CD4-positive, alpha-beta T cell treated with Interleukin-15 for 1 hour (primary cell): ENCODE results near the gene MCMBP.
"Not testable (repeated sequence)": the region's sequence is repeated elsewhere in the genome, so short reads cannot be mapped to it uniquely, and the experiment has no call there.

Experiments
- DNase-seq: peaks from one replicate; pipeline ENCODE4 v3.0.0-alpha.2; 2020

The MCMBP gene

DNA sequence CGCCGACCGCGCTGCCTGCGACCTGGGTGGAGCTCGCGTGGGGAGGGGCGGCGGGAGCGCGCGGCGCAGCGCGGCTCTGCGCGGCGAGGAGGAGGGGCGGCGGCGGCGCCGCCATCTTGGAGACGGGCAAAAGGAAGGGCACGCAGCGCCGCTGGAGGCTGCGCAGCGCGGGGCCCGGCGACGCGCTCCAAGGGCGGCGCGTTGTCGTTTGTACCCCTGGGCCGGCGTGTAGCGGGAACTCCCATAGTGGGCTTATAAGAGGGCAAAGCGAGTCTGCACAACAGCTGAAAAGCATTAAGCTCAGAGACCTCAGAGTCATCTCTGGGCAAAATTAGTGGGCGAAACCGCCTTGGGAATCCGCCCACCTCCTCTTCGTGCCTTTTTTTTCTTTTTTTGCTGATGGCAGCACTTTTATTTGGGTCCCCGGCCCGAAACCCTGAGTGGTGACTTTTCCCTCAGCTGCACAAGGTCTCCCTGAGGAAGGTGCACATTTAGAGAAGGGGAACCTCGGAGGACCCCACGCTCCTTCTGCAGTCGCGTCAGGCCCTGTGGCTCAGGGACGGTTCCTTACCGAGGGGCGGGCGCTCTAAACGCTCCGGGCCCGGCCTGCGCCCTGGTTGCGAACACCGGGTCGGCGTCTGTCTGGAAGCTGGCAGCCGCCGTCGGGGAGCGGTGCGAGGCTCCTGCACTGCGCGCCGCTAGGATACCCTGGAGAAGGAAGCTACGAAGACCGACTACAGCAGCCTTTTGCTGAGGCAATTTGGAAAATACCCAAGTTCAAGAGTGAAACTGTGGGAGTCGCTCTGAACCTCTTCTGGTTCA, 428 bp upstream of the MCMBP start:
- peak; percentile 88 for DNase-seq

- DNase-seq: peak; percentile 48
Measured at GRCh38 chr10:119871881-119872609, 598 bp downstream of the MCMBP start.

DNA sequence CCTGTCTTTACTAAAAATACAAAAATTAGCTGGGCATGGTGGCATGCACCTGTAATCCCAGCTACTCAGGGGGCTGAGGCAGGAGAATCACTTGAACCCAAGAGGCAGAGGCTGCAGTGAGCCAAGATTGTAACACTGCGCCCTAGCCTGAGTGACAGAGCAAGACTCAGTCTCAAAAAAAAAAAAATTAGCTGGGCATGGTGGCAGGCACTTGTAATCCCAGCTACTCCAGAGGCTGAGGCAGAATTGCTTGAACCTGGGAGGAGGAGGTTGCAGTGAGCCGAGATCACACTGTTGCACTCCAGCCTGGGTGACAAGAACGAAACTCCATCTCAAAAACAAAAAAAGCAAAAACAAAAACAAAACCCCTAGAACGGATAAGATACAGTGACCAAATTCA, 3.2 kb downstream of the MCMBP start:
- not testable (repeated sequence) for DNase-seq

DNA sequence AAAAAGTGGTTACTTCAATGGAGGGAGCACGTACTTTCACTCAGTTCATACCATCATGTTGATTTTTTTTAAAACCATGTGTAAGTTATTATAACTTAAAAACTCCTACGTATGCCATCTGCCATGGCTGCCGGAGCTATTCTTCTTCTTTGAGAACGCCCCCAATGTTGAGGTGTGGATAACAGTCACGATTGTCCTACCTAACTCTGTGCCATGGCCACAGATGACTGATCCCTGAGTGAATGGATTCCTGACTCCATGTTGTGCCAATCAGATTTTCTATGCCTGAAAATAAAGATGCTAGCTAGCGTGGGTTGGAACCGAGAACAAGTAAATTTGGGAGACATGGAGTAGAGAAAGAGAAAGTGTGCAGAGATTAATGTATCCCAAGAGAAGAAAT, 5.3 kb downstream of the MCMBP start:
- no peak for DNase-seq

GRCh38 chr10:119865699-119866240, 6.9 kb downstream of the MCMBP start:
- DNase-seq: no peak

DNA sequence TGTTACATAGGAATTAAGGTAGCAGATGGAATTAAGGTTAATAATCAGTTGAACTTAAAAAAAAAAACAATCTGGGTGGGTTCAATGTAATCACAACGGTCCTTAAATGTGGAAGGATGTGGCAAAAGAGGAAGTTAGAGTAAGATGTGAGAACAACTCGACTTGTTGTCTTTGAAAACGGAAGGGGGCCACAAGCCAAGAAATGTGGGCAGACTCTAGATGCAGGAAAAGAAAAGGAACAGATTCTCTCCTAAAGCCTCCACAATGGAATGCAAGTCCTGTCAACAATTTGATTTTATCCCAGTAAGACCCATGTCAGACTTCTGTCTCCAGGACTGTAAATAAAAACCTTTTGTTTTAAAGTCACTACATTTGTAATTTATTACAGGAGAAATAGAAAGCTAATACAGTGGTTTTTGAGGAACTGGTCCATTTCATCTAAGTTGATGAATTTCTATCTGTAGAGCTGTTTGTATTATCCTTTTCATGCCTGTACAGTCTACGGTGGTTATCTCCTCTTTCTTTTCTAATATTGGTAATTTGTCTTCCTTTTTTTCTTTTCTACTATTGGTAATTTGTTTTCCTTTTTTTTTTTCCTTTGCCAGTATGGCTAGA, 8.6 kb downstream of the MCMBP start:
- DNase-seq: no peak

GRCh38 chr10:119862524-119862923, 10.1 kb downstream of the MCMBP start:
- no peak for DNase-seq

DNA sequence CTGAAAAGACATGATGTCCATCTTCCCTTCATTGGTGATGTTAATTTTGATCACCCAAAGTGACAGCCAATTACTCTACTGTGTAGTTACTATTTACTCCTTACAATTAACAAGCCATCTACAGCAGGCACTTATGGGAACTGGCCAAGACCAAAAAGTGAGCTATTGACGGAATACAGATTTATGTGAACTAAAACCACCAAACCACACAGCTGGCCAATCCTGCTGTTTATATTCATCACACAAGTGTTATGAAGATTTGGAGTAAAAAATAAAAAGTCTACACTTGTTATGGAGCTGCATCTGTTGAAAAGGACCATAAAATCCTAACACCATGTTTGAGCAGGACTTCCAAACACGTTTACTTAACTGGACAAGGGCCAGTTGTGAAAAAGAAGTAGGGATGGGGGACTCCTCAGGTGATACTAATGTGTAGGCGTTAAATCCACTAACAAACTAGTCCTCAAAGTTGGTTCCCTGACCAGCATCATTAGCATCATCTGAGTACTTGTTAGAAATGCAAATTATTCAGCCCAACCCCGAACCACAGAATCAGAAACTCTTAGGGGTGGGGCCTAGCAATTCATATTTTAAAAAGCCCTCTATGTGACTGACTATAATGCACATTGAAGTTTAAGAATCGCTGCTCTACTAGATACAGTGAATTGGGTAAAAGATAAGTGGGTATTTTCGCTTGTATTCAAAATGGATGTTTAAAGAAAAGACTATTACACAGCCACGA, 11.6 kb downstream of the MCMBP start:
- no peak for DNase-seq

GRCh38 chr10:119859420-119860258, 13.0 kb downstream of the MCMBP start:
- no peak for DNase-seq

GRCh38 chr10:119858063-119858462, 14.6 kb downstream of the MCMBP start:
- DNase-seq: no peak

DNA sequence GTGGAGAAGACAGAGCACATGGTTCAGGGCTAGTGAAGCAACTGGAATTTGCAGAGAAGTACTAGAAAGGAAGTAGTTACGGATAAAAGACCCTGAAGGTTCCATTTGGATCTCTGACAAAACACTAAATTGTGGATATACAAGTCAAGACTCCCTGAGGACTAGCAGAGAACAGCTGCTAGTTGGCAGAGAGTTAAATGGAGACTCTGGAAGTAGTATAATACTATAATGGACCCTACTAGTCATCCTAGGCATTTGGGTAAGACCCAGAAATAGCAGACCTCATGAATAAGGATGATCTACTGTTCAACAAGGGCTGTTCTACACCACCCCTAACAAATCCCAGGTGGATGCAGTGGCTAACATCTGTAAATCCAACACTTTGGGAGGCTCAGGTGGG, 19.1 kb downstream of the MCMBP start:
- DNase-seq: no peak

GRCh38 chr10:119852822-119853221, 19.8 kb downstream of the MCMBP start:
- no peak for DNase-seq

DNA sequence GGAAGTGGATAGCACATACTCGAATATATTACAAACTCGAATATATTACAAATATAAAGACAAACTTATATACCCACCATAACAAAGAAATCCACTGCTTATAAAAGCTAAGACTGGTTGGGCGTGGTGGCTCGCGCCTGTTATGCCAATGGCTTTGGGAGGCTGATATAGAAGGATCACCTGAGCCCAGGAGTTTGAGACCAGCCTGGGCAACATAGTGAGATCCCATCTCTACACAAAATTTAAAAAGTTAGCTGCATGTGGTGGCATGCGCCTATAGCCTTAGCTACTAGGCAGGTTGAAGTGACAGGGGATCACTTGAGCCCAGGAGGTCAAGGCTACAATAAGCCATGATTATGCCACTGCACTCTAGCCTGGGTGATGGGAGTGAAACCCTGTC, 20.4 kb downstream of the MCMBP start:
- no peak for DNase-seq

DNA sequence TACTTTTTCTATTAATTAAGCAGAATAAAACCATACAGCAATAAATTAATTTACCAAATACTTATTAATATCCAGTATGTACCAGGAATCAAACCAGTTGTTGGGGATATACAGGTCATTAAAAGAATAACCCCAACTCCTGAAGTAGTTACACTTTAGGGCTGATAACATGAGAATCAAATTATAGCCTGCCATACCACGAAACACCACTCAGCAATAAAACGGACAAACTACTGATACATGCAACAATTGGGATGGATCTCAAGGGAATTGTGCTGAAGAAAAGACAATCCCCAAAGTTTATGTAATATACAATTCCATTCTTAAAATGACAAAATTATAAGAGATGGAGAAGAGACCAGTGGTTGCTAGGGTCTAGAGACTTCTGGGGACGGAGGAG, 22.7 kb downstream of the MCMBP start:
- no peak for DNase-seq

DNA sequence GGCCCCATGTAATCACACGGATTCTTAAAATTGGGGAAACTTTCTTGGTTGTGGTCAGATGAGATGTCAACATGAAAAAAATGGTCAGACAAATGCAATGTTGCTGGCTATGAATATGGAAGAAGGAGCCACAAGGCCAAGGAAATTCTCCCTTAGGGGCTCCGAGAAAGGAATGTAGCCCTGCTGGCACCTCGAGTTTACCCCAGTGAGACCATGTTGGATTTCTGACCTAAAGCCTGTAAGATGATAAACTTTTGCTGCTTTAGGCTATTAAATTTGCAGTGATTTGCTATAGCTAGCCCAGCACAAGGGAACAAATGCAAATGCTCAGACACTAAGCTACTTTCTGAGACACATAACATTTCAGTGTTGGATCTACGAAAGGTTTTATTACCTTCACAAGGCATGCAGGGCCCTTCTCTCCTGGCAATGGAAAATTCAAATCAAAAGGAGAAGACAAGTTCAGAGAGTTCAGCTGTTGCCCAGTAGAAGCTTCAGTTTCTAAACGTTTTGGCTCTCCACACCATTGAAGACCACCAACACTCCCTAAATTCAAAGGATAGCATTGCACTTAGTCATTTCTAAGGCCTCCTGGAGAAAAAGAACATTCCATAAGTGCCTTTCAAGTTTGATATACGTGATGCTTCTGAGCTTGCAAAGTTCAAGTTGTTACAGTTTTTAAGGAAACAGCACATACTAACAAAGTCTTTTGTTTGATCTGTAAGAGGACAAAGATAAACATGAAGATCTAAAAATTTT, 23.4 kb downstream of the MCMBP start:
- no peak for DNase-seq

DNA sequence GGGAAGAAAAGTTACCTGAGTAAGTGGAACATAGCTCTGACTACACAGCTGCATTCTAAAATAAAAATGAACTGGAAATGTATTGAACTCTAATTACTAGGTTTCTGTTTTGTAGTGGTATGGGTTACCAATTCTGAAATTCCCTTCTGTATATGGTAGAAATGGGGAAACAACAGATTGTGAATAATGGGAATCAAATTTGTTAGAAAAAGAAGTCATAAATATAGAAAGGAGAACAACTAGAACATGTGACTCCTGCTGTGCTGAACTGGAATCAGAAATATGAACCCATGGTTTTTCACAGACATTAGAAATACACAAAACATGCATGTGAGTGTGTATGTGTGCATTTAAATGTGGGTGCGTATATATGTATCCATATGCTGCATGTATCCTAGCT, 27.0 kb downstream of the MCMBP start:
- DNase-seq: no peak

DNA sequence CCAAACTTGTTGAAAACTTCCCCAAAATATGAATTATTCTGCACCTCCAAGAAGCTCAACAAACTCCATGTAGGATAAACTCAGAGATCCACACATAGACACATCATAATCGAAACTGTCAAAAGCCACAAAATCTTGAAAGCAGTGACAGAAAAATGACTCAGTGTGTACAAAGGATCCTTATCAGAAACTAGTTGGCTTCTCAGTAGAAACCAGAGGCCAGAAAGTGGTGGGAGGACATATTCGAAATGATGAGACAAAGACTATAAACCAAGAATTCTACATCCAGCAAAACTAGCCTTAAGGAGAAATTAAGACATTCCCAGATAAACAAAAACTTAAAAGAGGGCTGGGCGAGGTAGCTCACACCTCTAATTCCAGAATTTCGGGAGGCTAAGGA, 38.5 kb downstream of the MCMBP start:
- DNase-seq: no peak

DNA sequence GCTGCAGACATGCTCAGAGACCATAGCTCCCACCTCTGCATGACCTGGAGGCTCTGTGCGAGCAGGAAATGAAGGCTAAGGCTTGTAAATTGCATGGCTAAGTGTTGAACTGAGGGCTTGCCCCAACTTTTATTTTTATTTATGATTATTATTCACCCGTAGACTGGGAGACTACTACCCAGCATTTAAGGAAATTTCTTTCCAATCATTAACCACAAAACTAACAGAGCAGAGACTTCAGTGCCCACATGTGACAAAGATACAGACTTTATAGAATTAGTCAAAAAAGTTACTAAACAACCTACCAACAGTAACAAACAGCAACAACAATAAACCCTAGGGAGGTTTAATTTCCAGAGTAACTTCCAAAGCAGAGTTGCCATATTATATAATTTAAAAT, 39.7 kb downstream of the MCMBP start:
- DNase-seq: no peak

DNA sequence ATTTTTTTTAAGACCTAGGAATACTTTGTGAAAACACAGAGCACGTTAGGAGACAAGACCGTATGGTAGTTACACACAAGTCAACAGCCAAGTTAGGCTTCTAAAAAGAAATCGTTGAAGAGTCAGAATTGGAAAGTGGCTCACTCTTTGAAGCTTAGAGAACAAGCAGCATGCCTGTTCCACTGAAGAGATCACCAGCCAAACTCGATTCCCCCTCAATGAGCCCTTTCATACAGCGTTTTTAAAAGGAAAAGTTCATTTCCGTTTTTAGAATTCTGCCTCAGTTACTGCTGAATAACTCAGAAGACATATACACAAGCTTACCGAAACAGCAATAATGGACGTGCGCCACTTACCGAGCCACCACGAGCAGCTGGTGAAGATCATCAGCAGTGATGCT, 41.0 kb downstream of the MCMBP start:
- DNase-seq: no peak

- no peak for DNase-seq
Measured at GRCh38 chr10:119830851-119831250, 41.8 kb downstream of the MCMBP start.

DNA sequence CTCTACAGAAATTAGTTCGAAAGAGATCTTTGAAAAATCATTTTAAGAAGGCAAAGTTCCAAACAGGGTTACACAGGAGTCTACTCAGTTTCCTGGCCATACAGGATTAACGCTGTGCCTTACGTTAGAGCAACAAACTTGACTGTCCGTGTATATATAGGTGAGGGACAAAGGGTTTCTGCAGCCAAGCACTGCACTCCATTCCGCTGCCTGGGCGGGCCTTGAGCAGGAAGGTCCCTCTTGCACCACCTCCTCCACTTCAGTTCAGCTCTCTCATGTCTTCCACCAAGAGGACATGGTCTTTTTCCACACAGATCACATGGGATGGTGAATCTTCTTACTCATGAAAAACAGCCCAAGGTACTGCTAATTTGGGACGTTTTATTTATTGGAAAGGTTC, 43.2 kb downstream of the MCMBP start:
- no peak for DNase-seq
